Muscle layer of colon (tissue), 2 donors: ENCODE measurements around the gene DHX8.

ENCODE experiments used
- H3K27ac ChIP-seq: one replicate; pipeline ENCODE4 v1.7.0; 2013; ENCODE audit warnings: low read depth, mild to moderate bottlenecking, low read length, moderate library complexity
- H3K27me3 ChIP-seq, 2 donors: one replicate each; pipeline ENCODE4 v1.7.0; 2013; ENCODE audit warnings: low read length in 2 of 2, mild to moderate bottlenecking in 2 of 2; ENCODE audit not compliant: insufficient read depth in 2 of 2, control insufficient read depth in 1 of 2
- H3K36me3 ChIP-seq: one replicate; pipeline ENCODE4 v1.7.0; 2013; ENCODE audit warnings: mild to moderate bottlenecking, low read length; ENCODE audit not compliant: insufficient read depth
- H3K4me1 ChIP-seq: one replicate; pipeline ENCODE4 v1.7.0; 2013; ENCODE audit warnings: mild to moderate bottlenecking, low read length; ENCODE audit not compliant: insufficient read depth
- H3K4me3 ChIP-seq, 2 donors: one replicate each; pipeline ENCODE4 v1.7.0; 2013; ENCODE audit warnings: low read length in 2 of 2, low read depth in 1 of 2, mild to moderate bottlenecking in 1 of 2, moderate library complexity in 1 of 2
- H3K9ac ChIP-seq: one replicate; pipeline ENCODE4 v1.7.0; 2013; ENCODE audit warnings: low read length
- H3K9me3 ChIP-seq: one replicate; pipeline ENCODE4 v1.7.0; 2013; ENCODE audit warnings: mild to moderate bottlenecking, low read length
- donor health status: abdominal sarcoma.
- donor health status: Adenocarcinoma of cecum.

The DHX8 gene

DNA sequence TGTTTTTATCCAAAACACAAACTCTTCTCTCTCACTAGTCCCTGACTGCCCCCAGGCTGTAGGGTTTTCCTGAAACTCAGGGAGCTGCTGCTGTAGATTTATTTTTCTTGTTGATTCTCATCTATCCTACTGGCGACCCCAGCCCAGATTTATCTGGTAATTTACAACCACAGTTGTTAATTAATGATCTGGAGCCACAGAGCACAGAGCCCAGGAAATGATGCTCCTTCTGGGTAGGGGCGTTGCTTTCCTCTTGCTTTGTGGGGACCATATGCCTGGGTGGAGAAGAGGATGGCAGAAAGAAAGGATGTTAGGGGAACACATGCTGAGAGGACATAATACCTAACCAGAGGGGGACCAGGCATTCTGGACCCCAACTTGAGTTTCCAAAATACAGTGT, 69.8 kb downstream of the DHX8 start:
- Histone ChIP-seq H3K27ac (no peak overlapping the region), H3K4me3 (no peak overlapping the region), H3K36me3 (no peaks in the 10 kb centered on the region), H3K9ac (no peak overlapping the region), H3K27me3 (peaks cover 0 to 7% of the 10 kb centered on the region in 2 donors), H3K9me3 (no peaks in the 10 kb centered on the region), H3K4me1 (no peaks in the 10 kb centered on the region)

DNA sequence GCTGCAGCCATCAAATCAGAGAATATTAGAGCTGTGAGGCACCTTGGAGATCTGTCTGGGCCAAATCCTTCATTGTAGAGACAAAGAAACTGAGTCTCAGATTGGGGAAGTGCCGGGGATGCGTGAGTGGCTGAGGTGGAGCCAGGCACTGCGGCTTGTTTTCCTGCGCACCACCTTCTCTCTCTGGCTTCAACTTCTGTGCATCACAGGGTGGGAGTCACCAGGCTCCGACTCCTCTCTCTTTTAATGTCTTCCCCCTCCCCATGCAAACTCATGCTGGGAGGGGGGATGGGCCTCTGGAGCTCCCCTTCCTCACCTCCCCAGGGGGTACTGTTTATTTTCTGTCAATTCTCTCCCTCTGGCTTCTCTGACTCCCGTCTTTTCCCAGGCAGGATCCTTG, 71.1 kb downstream of the DHX8 start:
- no peaks in the 10 kb centered on the region for H3K9me3 ChIP-seq
- H3K27me3 ChIP-seq: peaks cover 0 to 3% of the 10 kb centered on the region in 2 donors
- H3K27ac ChIP-seq: no peak overlapping the region
- no peak overlapping the region for H3K4me3 ChIP-seq
- H3K36me3 ChIP-seq: no peaks in the 10 kb centered on the region
- H3K4me1 ChIP-seq: no peaks in the 10 kb centered on the region
- H3K9ac ChIP-seq: no peak overlapping the region

DNA sequence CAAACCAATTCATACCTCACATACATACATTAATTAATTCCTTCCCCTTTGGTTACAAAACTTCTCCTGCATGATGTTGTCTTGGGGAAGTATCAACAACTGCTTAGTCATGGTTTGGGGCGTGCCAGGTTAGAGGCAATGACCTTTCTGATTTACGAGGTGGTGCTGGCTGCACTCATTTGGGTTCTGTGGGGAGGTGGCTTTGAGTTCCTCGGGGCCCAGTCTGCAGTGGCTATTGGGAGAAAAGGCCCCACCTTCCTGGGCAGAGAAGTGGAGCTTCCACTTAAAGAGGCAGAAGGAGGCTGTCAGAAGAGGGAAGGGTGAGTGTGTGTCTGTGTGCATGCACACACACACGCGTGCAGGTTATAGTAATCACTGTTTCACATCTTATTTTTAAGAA, 72.5 kb downstream of the DHX8 start:
- Histone ChIP-seq H3K36me3 (no peaks in the 10 kb centered on the region), H3K9ac (no peak overlapping the region), H3K27me3 (peaks cover 0 to 7% of the 10 kb centered on the region in 2 donors), H3K4me3 (no peak overlapping the region), H3K27ac (no peak overlapping the region), H3K9me3 (no peaks in the 10 kb centered on the region), H3K4me1 (no peaks in the 10 kb centered on the region)

DNA sequence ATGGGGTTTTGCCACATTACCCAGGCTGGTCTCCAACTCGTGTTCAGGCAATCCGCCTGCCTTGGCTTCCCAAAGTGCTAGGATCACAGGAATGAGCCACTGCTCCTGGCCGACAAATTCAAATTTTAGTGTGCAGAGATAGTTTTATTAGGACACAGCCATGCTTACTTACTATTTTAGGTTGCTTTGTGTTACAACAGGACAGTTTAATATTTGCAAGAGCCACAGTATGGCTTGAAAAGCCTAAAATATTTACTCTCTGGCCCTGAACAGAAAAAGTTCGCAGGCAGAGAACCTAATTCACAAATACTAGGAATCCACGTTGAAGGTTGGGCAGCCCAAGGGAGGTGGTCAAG, 75.0 kb downstream of the DHX8 start:
- Histone ChIP-seq H3K27me3 (peaks cover 0 to 14% of the 10 kb centered on the region in 2 donors), H3K4me3 (no peak overlapping the region), H3K9ac (no peak overlapping the region), H3K9me3 (no peaks in the 10 kb centered on the region), H3K4me1 (peaks cover 13% of the 10 kb centered on the region), H3K27ac (no peak overlapping the region), H3K36me3 (no peaks in the 10 kb centered on the region)

DNA sequence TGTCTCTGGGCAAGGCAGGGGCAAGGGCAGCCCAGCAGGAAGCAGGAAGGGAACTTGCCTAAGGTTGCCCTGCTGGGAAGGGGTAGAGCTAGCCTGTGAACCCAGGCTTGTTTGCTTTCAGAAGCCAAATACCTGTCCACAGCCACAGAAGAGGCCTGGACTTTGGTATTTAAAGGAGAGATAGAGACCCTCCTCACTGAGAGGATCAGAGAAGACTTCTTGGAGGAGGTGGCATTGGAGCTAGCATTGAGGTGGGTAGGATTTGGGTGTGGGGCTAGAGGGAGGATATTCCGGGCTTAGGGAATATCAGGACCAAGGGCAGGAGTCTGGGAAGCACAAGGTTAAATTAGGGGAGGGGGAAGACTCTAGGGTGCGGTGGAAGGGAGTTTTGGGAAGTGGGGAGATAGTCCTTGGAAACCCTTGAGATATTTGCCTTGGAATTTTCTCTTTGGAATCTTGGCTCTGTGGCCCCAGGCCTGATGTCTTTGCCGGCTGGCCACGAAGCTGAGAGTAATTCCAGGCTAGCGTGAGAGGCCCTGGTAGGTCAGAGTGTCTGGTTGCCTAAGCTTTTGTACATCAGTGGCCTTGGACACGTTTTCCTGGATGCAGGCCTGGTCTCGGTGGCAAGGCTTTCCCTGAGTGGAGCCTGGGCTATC, 75.5 kb downstream of the DHX8 start:
- H3K27me3 ChIP-seq: peaks cover 0 to 14% of the 10 kb centered on the region in 2 donors
- no peaks in the 10 kb centered on the region for H3K9me3 ChIP-seq
- no peak overlapping the region for H3K4me3 ChIP-seq
- H3K4me1 ChIP-seq: peaks cover 13% of the 10 kb centered on the region
- no peaks in the 10 kb centered on the region for H3K36me3 ChIP-seq
- no peak overlapping the region for H3K9ac ChIP-seq
- H3K27ac ChIP-seq: no peak overlapping the region

DNA sequence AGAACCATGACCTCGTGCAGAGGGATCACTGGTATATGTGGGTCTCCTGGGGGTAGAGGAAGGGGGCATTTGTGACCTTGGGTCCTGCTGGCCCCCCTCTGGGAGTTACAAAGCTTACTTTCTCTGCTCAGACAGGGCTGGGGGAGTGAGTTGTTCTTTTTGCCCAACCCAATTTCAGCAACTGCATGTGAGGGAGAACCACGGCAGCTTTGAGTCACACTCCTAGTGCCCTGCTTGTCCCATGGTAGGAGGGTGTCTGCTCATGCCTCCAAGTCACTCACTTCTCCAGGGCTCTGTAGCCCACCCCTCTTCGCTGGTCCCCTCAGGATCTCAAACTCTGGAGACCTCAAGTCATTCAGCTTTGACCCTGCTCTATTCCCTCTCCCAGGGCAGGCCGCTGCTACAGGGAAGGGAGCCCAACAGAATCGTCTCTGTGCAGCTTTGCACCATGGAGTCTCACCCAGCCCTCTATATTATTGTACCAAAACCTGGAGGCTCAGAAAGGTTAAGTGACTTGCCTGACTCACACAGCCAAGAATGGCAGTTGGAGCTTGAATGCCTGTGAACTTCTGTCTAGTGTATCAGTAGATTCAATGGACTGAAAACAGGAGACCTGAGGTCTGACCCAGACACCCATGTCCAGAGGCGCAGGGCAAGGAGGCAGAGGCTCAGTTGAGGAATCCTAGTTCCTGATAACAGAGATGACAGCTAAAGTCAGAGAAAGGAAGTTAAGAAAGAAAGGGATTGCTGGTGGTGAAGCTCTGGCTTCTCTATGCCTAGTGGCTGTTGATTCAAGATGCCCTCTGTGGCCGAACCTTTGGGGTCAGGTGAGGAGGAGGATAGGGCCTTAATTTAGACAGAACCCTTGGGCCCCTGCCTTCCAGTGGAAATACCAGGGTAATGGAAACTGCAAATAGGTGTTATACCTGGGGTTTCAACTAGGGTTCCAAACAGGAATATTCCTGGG, 77.0 kb downstream of the DHX8 start:
- Histone ChIP-seq H3K4me1 (peaks cover 13% of the 10 kb centered on the region), H3K9me3 (no peaks in the 10 kb centered on the region), H3K27ac (no peak overlapping the region), H3K36me3 (no peaks in the 10 kb centered on the region), H3K9ac (no peak overlapping the region), H3K4me3 (no peak overlapping the region), H3K27me3 (peaks cover 0 to 14% of the 10 kb centered on the region in 2 donors)

DNA sequence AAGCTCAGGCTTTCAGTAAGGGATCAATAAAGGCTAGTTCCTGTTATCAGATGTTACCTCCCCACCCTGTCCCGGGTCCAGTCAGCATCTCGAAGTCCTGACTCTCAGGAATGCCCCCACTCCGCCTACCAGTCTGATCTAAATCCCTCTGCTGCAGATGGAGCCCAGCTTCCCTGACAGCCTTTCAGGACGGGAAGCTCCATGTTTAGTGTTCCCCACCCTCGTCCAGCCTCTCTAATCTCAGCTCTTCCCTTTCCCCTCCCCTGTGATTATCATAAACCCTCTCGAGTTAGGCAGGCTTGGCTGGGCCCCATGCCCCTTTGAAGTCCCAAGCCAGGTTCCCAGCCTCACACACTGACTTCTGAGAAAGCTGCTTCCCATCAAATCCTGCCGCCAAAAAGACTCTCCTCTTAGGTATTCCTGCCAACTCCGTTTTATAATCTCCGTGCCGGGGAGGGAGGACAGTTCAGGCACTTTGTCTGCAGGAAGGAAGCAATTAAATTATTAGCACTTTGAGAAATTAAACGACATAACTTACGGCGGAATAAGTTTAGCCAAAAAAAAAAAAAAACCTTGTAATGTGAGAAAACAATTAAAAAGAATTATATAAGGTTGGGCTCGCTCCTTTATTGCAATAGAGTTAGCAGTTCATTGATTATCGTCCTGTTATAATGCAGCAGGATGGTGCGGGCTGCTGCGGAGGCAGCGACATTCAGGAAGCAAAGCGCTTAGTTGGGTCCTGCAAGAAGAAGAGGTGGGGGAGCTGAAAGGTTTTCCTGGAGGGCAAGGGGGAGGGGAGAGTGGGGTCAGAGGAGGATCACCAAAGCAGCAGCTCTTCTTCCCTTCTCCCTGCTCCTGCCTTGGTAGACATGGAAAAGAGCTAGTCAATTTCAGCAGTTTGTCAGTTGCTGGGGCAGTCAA, 79.2 kb downstream of the DHX8 start:
- Histone ChIP-seq H3K4me1 (peaks cover 13% of the 10 kb centered on the region), H3K4me3 (no peak overlapping the region), H3K27ac (no peak overlapping the region), H3K27me3 (peaks cover 0 to 14% of the 10 kb centered on the region in 2 donors), H3K9me3 (no peaks in the 10 kb centered on the region), H3K9ac (no peak overlapping the region), H3K36me3 (no peaks in the 10 kb centered on the region)

DNA sequence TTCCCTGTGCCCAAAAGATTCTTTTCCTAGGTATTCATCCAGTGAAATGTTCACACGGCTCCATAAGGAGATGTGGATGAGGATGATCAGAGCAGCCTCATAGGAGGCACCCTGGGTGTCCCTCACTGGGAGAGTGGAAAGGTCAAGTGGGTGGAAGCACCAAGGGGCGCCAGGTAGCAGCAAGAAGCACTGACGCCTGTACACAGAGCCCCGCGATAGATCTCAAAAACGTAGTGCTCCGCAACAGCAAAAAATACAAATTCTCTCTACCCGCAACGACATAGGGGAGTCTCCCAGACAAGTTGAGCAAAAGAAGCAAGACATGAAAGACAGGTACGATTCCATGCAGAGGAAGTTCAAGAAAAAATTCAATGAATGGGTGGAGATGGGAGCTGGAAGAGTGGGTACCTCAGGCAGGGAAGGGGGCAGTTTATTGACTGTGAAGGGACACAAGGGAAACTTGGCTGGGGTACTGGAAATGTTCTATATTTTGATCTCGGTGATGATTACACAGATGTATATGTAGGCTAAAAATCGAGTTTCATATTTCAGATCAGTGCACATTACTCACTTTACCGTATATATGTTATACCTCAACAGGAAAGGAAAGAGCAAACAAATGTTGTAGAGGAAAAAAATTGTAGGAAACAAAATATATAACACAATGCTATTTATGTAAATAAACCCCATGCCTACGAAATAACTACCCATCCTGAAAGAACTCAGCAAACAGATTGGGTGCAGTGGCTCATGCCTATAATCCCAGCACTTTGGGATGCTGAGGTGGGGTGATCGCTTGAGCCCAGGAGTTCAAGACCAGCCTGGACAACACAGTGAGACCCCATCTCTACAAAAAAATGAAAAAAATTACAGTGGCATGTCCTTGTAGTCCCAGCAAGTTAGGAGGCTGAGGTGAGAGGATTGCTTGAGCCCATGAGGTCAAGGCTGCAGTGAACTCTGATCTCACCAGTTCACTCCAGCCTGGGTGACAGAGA, 80.1 kb downstream of the DHX8 start:
- Histone ChIP-seq H3K4me3 (no peak overlapping the region), H3K27me3 (peaks cover 0 to 14% of the 10 kb centered on the region in 2 donors), H3K36me3 (no peaks in the 10 kb centered on the region), H3K4me1 (peaks cover 13% of the 10 kb centered on the region), H3K27ac (no peak overlapping the region), H3K9me3 (no peaks in the 10 kb centered on the region), H3K9ac (no peak overlapping the region)

DNA sequence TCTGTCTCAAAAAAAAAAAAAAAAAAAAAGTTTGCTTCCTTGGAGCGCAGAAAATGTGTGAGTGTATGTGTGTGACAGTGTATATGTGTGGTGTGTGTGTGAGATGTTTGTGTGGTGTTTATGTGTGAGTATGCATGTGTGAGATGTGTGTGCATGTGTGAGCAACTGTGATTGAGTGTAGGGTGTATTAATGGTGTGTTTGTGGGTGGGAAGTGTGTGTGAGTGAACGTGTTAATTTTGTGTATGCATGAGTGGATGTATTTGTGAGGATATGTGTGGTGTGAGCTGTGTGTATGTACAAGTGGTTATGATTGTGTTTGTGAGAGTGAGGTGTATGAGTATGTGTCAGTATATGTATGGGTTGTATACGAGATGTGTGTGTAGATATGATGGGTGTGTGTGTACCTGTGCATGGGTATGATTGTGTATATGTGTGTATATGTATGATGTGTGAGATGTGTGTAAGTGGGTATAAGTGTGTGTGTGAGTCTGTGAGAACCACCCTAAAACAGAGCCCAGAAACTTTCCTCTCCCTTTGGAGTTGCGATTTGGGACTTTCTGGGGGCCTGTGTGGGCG, 84.8 kb downstream of the DHX8 start:
- Histone ChIP-seq H3K36me3 (no peaks in the 10 kb centered on the region), H3K9ac (no peak overlapping the region), H3K27ac (no peak overlapping the region), H3K27me3 (peaks cover 0 to 2% of the 10 kb centered on the region in 2 donors), H3K4me1 (no peaks in the 10 kb centered on the region), H3K4me3 (no peak overlapping the region), H3K9me3 (no peaks in the 10 kb centered on the region)

DNA sequence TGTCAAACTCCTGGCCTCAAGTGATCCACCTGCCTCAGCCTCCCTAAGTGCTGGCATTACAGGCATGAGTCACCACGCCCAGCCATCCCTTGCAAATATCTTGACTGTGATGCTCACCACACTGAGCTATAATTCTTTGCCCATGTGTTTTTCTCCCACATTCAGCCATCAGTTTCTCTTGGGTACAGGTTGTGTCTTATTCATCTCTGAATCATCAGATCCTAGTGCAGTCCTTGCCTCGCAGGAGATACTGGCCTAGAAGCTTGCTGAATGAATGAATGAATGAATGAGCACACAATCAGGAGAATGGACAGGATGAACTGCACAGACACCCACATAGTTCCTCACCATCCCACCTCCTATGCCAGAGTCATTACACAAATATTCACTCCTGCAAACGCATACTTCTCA, 86.7 kb downstream of the DHX8 start:
- Histone ChIP-seq H3K27me3 (no peaks in the 10 kb centered on the region), H3K27ac (no peak overlapping the region), H3K36me3 (no peaks in the 10 kb centered on the region), H3K4me3 (no peak overlapping the region), H3K4me1 (no peaks in the 10 kb centered on the region), H3K9me3 (no peaks in the 10 kb centered on the region), H3K9ac (no peak overlapping the region)
